Skeletal muscle tissue (tissue), 4 donors: Measurements from ENCODE around the gene SORBS2. TPM values are rescaled to one million over a fixed set of nuclear protein-coding genes. Genes with fewer than 3 reads are reported as not detected.

Source experiments
- H3K27ac ChIP-seq: one replicate; pipeline ENCODE4 v1.7.0; 2013; ENCODE audit warnings: mild to moderate bottlenecking, low read depth, low read length, inconsistent platforms
- H3K27me3 ChIP-seq, 3 donors: one replicate each; pipeline ENCODE4 v1.7.0; 2013; ENCODE audit warnings: low read length in 3 of 3; ENCODE audit not compliant: control insufficient read depth in 3 of 3, insufficient read depth in 3 of 3
- H3K36me3 ChIP-seq, 3 donors: one replicate each; pipeline ENCODE4 v1.7.0; 2013; ENCODE audit warnings: low read length in 3 of 3; ENCODE audit not compliant: control insufficient read depth in 3 of 3, insufficient read depth in 3 of 3
- H3K4me1 ChIP-seq, 3 donors: one replicate each; pipeline ENCODE4 v1.7.0; 2013; ENCODE audit warnings: low read length in 3 of 3, mild to moderate bottlenecking in 3 of 3; ENCODE audit not compliant: control insufficient read depth in 3 of 3, insufficient read depth in 3 of 3
- H3K4me3 ChIP-seq, 3 donors: one replicate each; pipeline ENCODE4 v1.7.0; 2013; ENCODE audit warnings: low read length in 3 of 3
- H3K9ac ChIP-seq, 3 donors: one replicate each; pipeline ENCODE4 v1.7.0; 2013; ENCODE audit warnings: low read length in 3 of 3, mild to moderate bottlenecking in 3 of 3, moderate library complexity in 2 of 3, low read depth in 1 of 3
- H3K9me3 ChIP-seq, 3 donors: one replicate each; pipeline ENCODE4 v1.7.0; 2013; ENCODE audit warnings: low read length in 3 of 3; ENCODE audit not compliant: control insufficient read depth in 3 of 3
- total RNA-seq: library from RNA; depleted of rRNA; stranded (reverse); fragments of >200 nt; gene quantifications from one replicate; pipeline ENCODE4 v1.2.3, GENCODE V29; 2014
- donor health status: Osteomylitis.

SORBS2 gene
- total RNA-seq, 1 donor from 2014 or later, result 14.1 TPM

DNA sequence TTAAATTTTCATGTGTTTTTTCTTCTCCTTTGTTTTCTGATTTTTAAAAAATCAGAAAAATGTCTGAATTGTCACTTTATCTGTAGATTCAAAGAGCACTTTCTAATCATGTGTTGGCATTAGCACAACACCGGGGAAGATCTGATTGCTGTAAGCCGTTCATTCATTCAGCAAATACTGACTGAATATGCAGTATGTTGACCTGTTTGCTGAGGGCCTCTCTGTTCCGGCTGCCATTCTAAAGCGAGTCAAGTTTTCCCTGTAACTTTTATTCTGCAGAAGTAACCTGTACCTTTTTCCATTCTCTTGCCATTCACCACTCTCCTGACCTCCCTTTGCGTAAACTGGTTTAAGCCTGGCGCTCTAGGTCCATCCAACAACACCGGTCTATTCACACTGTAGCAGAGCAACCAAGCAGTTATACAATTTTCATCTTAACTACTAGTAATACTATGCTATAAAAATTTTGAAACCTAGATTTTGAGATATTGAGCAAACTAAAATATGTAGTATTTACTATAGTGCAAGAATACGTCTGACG, 6.7 kb downstream of the SORBS2 start:
- Histone ChIP-seq H3K36me3 (no peaks in the 10 kb centered on the region), H3K9ac (no peak overlapping the region), H3K4me1 (no peaks in the 10 kb centered on the region), H3K27me3 (no peaks in the 10 kb centered on the region), H3K27ac (no peak overlapping the region), H3K9me3 (no peaks in the 10 kb centered on the region), H3K4me3 (no peak overlapping the region)

- Histone ChIP-seq H3K27ac (no peak overlapping the region), H3K4me3 (no peak overlapping the region), H3K9ac (no peak overlapping the region), H3K27me3 (no peaks in the 10 kb centered on the region), H3K4me1 (no peaks in the 10 kb centered on the region), H3K9me3 (no peaks in the 10 kb centered on the region), H3K36me3 (no peaks in the 10 kb centered on the region)
Observed at GRCh38 chr4:185803022-185803421, 9.0 kb downstream of the SORBS2 start.

DNA sequence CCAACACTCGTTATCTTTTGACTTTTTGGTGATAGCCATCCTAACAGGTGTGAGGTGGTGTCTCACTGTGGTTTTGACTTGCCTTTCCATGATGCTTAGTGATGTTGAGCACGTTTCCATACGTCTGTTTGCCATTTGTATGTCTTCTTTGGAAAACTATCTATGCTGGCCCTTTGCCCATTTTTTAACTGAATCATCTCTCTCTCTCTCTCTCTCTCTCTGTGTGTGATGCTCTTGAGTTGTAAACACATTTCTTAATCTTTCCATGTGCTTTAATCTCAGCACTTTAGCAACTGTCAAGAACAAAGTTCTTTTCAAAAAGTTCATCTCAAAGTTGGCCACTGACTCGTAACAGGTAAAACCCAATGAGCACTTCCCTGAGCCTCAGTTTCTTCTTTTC, 10.5 kb downstream of the SORBS2 start:
- H3K4me3 ChIP-seq, result no peak overlapping the region
- no peak overlapping the region for H3K27ac ChIP-seq
- H3K9ac ChIP-seq, result no peak overlapping the region
- H3K4me1 ChIP-seq, result no peaks in the 10 kb centered on the region
- no peaks in the 10 kb centered on the region for H3K36me3 ChIP-seq
- H3K9me3 ChIP-seq, result no peaks in the 10 kb centered on the region
- peaks cover 0 to 4% (median 0%) of the 10 kb centered on the region in 3 donors for H3K27me3 ChIP-seq

DNA sequence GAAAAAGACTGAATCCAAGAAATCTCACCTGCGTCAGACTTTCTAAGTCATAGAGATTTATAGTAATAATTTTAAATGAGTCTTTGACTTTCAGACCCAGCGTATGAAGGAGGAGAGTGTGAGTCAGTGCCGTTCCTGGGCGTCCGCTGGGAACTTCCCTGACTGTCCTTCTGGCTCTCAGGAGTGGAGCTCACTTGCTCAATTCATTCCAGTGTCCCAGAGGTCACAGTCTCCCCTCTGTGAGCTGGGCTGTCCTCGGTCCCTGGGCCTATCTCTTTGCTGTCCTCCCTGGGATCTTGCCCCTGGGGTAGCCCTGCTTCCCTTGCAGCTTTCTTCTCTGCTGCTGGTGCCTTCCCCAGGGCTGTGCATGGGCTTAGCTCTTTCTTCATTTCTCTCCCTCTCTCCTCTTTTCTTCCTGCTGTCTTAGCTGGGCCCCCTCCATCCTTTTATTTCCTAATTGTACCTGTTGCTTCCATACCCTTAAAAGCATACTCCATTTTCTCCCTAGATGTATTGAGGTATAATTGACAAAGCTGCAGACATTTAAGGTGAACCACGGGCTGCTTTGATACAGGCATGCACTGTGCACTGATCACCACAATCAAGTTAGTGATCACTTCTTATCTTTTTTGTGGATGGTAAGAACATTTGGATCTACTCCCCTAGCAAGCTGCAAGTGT, 11.6 kb downstream of the SORBS2 start:
- H3K4me1 ChIP-seq, result no peaks in the 10 kb centered on the region
- H3K9me3 ChIP-seq, result no peaks in the 10 kb centered on the region
- H3K36me3 ChIP-seq, result no peaks in the 10 kb centered on the region
- H3K27me3 ChIP-seq, result peaks cover 0 to 4% (median 0%) of the 10 kb centered on the region in 3 donors
- H3K27ac ChIP-seq, result no peak overlapping the region
- H3K4me3 ChIP-seq, result no peak overlapping the region
- H3K9ac ChIP-seq, result no peak overlapping the region

DNA sequence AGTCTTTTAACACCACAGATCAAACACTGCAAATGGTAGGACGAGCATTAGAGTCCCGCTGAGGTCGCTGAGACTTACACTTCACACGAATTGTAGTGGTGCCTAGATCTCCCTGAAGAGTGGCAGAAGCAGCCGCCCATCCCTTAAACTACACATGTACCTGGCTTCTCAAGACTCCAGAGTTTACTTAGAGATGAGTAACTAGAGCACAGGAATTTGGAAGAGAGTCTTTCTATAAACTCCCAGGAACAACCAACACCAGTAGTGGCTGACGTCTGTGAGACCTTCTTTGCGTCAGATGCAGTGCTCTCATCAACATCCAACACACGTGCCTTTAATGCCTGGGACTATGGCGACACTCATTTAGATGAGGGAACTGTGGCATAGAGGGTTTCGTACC, 12.6 kb downstream of the SORBS2 start:
- Histone ChIP-seq H3K4me1 (no peaks in the 10 kb centered on the region), H3K4me3 (no peak overlapping the region), H3K9me3 (no peaks in the 10 kb centered on the region), H3K27me3 (peaks cover 0 to 4% (median 0%) of the 10 kb centered on the region in 3 donors), H3K36me3 (no peaks in the 10 kb centered on the region), H3K9ac (no peak overlapping the region), H3K27ac (no peak overlapping the region)

DNA sequence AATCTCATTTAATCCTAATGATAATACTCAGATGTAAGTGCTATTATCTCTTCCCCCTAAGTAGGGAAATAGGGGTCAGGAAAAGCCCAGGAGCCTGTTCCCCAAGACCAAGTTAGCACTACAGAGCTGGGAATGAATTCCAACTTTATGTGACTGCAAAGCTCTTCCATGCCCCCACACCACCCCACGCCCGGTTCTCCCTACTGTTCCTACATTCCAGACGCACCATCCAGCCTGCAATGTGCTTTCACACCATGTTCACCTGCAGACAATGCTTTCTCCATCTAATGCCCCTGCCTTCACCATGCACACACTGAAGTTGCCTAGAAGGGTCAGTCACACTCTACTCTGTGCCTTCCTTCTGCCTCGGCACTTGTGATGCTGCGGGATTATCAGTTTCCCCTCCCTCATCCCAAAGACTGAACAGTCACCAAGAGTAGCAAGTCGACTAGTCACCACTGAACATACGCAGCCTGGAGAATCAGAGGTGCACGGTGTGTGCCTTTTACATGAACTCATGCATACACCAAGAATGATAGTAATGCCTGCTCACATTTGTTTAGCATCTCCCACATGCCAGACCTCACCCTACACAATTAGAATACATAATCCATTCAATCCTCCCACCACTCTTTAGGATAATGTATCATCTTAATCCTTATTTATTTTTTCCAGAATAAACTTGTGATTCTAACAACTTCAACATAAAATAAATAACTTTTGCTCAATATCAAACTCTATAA, 14.2 kb downstream of the SORBS2 start:
- Histone ChIP-seq H3K4me3 (no peak overlapping the region), H3K36me3 (no peaks in the 10 kb centered on the region), H3K9me3 (no peaks in the 10 kb centered on the region), H3K27ac (no peak overlapping the region), H3K27me3 (peaks cover 0 to 4% (median 0%) of the 10 kb centered on the region in 3 donors), H3K4me1 (no peaks in the 10 kb centered on the region), H3K9ac (no peak overlapping the region)

GRCh38 chr4:185797018-185797417, 15.0 kb downstream of the SORBS2 start:
- Histone ChIP-seq H3K27me3 (peaks cover 0 to 4% (median 0%) of the 10 kb centered on the region in 3 donors), H3K9me3 (no peaks in the 10 kb centered on the region), H3K4me3 (no peak overlapping the region), H3K4me1 (no peaks in the 10 kb centered on the region), H3K9ac (no peak overlapping the region), H3K36me3 (no peaks in the 10 kb centered on the region), H3K27ac (no peak overlapping the region)

GRCh38 chr4:185796176-185796575, 15.8 kb downstream of the SORBS2 start:
- no peak overlapping the region for H3K9ac ChIP-seq
- no peaks in the 10 kb centered on the region for H3K4me1 ChIP-seq
- no peak overlapping the region for H3K4me3 ChIP-seq
- no peaks in the 10 kb centered on the region for H3K9me3 ChIP-seq
- H3K27ac ChIP-seq, result no peak overlapping the region
- H3K27me3 ChIP-seq, result peaks cover 0 to 4% (median 0%) of the 10 kb centered on the region in 3 donors
- H3K36me3 ChIP-seq, result no peaks in the 10 kb centered on the region

DNA sequence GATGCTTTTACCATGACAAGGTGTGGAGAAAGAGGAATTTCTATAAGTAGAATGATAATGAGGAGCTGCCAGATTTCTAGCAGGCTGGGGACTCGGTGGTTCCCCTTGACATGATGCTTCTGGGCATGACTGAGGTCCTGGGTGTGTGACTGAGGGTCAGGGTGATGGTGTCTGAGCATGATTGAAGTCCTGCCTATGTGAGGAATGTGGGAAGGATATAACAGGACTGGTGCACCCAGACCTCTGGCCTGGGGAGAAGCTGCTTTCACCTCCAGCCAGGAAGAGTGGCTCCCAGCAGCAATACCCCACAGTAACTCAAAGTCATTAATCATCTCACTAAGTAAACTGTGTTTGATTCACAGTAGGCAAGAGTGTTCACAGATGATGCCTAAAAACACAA, 17.4 kb downstream of the SORBS2 start:
- no peaks in the 10 kb centered on the region for H3K9me3 ChIP-seq
- H3K36me3 ChIP-seq, result no peaks in the 10 kb centered on the region
- no peak overlapping the region for H3K9ac ChIP-seq
- no peak overlapping the region for H3K4me3 ChIP-seq
- H3K4me1 ChIP-seq, result no peaks in the 10 kb centered on the region
- H3K27me3 ChIP-seq, result peaks cover 0 to 4% (median 0%) of the 10 kb centered on the region in 3 donors
- no peak overlapping the region for H3K27ac ChIP-seq

GRCh38 chr4:185793716-185794115, 18.3 kb downstream of the SORBS2 start:
- no peak overlapping the region for H3K27ac ChIP-seq
- no peaks in the 10 kb centered on the region for H3K36me3 ChIP-seq
- H3K27me3 ChIP-seq, result peaks cover 0 to 4% (median 0%) of the 10 kb centered on the region in 3 donors
- H3K4me1 ChIP-seq, result no peaks in the 10 kb centered on the region
- H3K9ac ChIP-seq, result no peak overlapping the region
- no peaks in the 10 kb centered on the region for H3K9me3 ChIP-seq
- H3K4me3 ChIP-seq, result no peak overlapping the region
